Activated naive CD4-positive, alpha-beta T cell treated with anti-CD3 and anti-CD28 coated beads, Interleukin-2, amount 50 U/mL, for 24 hours (primary cell): Measurements from ENCODE around the gene ADAMTS6.

Experiments used
- H3K27ac Mint-ChIP-seq: one replicate; pipeline ENCODE4 v1.8.0; 2021; ENCODE audit warnings: mild to moderate bottlenecking, mixed read lengths
- H3K27me3 Mint-ChIP-seq: one replicate; pipeline ENCODE4 v1.8.0; 2021; ENCODE audit warnings: mixed read lengths
- H3K36me3 Mint-ChIP-seq: one replicate; pipeline ENCODE4 v1.8.0; 2021; ENCODE audit warnings: mixed read lengths
- H3K4me1 Mint-ChIP-seq: one replicate; pipeline ENCODE4 v1.8.0; 2021; ENCODE audit warnings: mixed read lengths
- H3K4me3 Mint-ChIP-seq: one replicate; pipeline ENCODE4 v1.8.0; 2021; ENCODE audit warnings: mild to moderate bottlenecking, mixed read lengths
- H3K9me3 Mint-ChIP-seq: one replicate; pipeline ENCODE4 v1.8.0; 2021; ENCODE audit warnings: mixed read lengths

ADAMTS6 gene

DNA sequence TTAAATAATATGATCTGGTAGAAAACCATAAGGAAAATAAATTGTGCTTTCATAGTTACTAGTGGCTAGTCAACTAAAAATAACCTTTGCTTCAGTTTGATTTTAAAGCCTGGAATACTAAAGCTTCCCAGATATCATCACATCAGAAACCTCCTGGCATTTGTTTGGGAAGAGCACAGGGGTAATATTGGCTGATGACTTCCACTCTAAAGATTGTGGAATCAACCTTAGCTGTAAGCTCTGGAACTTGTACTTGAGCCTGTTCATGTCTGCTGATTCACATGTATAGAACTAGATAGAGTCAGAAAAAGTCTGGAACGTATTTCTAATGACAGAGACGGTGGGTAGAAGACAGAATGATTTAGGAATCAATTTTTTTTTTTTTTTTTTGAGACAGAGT lies 367.9 kb downstream of the ADAMTS6 start:
- peaks cover 2% of the 10 kb centered on the region for H3K27me3 Mint-ChIP-seq
- H3K27ac Mint-ChIP-seq = no peak overlapping the region
- no peak overlapping the region for H3K4me3 Mint-ChIP-seq
- no peaks in the 10 kb centered on the region for H3K4me1 Mint-ChIP-seq
- H3K36me3 Mint-ChIP-seq = peaks cover 2% of the 10 kb centered on the region
- peaks cover 6% of the 10 kb centered on the region for H3K9me3 Mint-ChIP-seq

DNA sequence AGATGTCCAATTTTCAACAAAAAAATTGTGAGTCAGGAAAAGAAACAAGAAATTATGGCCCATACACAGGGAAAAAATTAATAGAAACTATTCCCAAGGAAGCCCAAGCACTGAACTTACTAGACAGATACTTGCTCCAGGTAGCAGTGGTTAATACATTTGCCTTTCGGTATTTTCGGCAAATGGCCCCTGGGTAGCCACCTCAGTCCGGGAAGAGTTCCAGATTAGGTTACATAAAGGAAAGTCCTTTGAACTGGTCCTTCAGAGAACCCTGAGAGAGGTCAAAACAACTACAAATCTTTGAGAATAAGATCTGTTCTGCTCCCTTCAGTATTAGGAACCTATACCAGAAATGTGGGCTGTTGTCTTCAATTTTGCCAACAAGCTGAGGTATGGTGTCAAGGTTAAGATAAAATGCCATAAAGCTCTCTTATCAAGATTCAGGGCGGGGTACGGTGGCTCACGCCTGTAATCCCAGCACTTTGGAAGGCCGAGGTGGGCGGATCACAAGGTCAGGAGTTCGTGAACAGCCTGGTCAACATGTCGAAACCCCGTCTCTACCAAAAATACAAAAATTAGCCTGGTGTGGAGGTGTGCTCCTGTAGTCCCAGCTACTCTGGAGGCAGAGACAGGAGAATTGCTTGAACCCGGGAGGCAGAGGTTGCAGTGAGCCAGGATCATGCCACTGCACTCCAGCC lies 369.6 kb downstream of the ADAMTS6 start:
- Mint-ChIP-seq H3K27me3 (peaks cover 2% of the 10 kb centered on the region), H3K36me3 (no peaks in the 10 kb centered on the region), H3K4me1 (no peaks in the 10 kb centered on the region), H3K9me3 (no peaks in the 10 kb centered on the region), H3K27ac (no peak overlapping the region), H3K4me3 (no peak overlapping the region)

DNA sequence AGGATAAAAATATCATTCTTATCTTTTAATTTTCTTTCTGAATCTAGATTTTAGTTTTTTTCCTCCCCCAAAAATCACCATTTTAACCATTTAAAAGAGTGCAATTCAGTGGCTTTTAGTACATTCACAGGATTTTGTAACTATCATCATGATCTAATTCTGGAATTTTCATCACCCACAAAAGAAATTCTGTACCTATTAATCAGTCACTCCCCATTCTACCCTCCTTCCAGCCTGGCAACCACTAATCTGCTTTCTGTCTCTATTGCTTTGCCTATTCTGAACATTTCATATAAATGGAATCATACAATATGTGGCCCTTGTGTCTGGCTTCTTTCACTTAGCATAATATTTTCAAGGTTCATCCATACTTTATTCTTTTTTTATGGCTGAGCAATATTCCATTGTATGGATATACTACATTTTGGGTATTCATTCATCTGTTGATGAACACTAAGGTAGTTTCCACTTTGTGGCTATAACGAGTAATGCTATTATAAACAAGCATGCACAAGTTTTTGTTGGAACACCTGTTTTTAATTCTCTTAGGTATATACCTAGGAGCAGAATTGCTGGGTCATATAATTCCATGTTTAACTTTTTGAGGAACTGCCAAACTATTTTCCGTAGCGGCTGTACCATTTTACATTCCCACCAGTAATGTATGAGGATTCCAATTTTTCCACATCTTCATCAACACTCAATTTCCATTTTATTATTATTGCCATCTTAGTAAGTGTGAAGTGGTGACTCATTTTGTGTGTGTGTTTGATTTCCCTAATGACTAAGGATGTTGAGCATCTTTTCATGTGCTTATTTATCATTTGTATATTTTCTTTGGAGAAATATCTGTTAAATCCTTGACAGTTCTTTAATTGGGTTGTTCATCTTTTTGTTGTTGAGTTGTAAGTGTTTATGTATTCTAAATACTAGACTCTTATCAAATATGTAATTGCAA lies 372.7 kb downstream of the ADAMTS6 start:
- Mint-ChIP-seq H3K27ac (no peak overlapping the region), H3K4me1 (peaks cover 15% of the 10 kb centered on the region), H3K36me3 (no peaks in the 10 kb centered on the region), H3K4me3 (no peak overlapping the region), H3K9me3 (no peaks in the 10 kb centered on the region), H3K27me3 (peaks cover 2% of the 10 kb centered on the region)

DNA sequence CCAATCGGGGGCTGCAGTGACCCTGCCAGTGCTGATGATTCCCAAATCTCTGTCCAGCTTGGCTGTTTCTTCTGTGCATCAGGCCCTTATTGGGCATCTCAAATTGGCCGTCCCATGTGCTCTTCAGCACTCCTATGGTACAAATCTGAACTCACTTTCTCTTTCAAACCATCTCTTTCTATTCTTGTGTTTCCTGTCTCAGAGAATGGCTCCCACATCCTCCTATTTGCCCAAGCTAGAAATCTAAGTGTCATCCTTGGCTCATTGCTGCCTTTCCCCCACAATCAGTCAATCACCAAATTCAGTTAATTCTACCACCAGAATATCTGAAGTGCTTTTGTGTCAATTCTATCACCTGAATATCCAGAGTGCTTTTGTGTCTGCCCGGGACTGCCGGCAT lies 376.4 kb downstream of the ADAMTS6 start:
- Mint-ChIP-seq H3K27ac (peak overlapping the region; percentile 56), H3K9me3 (no peaks in the 10 kb centered on the region), H3K4me1 (peaks cover 36% of the 10 kb centered on the region), H3K4me3 (no peak overlapping the region), H3K27me3 (no peaks in the 10 kb centered on the region), H3K36me3 (no peaks in the 10 kb centered on the region)

DNA sequence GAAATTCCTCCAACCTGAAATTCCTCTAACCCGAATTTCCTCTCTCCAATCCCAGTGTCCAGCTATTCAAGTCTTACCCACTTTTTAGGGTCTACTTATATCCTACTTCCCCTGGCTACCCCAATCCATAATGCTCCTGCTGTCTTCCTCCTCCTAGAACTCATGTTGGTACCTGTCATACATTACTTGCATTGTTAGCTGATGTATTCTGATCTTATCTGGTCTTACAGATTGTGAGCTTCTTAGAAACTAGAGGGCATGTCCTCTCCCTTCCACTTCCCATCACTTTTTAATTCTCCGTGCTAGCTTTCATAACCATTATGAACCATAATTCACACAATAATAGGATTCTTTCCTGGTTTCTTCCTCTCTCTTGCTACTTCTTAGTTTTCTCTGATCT lies 376.9 kb downstream of the ADAMTS6 start:
- Mint-ChIP-seq H3K9me3 (no peaks in the 10 kb centered on the region), H3K4me3 (no peak overlapping the region), H3K27ac (no peak overlapping the region), H3K27me3 (no peaks in the 10 kb centered on the region), H3K36me3 (no peaks in the 10 kb centered on the region), H3K4me1 (peaks cover 36% of the 10 kb centered on the region)

DNA sequence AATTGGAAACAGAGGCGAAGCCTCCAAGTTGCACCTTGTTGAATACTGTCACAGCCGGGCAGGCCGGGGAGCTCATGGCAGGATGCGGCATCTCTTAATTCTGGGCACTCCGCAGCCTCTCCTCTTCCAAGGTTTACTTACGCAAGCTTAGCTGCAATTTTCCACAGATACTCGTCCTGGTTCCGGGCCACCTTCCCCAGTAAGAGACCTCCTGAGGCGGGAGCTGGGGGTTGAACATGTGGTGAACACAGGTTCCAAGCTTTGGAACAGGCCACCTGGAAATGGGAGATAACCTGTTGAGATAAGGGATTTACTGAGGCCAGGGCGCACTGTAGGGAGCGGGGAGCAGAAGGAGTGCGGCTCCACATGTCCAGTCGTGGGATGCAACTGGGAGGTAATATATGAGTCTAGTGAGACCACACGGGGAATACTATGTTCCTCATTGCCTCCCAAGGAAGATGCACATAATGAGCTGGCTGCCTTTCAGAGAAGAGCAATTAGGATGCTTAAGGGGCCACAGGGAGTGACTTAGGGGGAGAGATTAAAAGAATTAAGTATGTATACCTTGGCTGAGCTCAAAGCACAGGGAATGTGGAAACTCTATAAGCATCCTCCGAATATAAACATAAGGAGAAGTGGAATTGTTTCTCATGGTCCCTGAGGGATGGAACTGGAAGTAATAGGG lies 377.8 kb downstream of the ADAMTS6 start:
- H3K9me3 Mint-ChIP-seq = no peaks in the 10 kb centered on the region
- H3K27me3 Mint-ChIP-seq = no peaks in the 10 kb centered on the region
- H3K27ac Mint-ChIP-seq = peak overlapping the region; percentile 52
- H3K36me3 Mint-ChIP-seq = no peaks in the 10 kb centered on the region
- peak overlapping the region; percentile 76 for H3K4me3 Mint-ChIP-seq
- H3K4me1 Mint-ChIP-seq = peaks cover 36% of the 10 kb centered on the region

DNA sequence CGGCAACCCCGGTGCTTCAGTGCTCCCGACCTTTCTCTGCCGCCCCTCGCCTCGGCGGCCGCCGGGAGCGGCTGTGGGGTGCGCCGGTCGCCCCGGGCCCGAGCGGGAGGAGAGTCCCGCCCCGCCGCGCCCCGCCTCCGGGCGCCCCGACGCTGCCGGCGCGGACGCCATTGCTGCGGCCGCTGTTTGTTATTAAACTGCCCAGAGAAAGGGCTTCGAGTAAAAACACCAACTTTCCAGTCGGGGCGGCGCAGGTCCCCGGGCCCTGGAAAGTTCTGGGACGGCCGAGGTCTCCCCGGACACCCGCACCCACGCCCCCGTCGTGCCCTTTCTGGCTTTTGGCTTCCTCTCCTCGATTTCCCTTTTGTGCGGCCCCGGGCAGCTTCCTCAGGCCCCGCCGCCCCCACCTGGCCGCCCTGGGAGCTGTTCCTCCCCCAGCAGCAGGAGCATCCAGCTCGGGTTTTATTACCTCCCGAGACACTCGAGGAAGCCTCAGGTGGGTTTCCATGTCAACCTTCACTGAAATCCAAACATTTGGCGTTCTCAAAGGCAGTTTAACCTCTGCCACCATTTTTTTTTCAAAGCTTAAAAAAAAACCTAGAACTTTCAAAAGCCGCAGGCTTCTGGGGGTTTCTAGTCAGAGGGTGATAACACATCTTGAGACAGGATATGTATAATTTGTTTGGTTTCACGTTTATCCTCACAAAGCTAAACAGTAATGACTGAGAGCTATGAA lies 378.6 kb downstream of the ADAMTS6 start:
- Mint-ChIP-seq H3K36me3 (no peaks in the 10 kb centered on the region), H3K27me3 (no peaks in the 10 kb centered on the region), H3K4me3 (peak overlapping the region; percentile 80), H3K9me3 (no peaks in the 10 kb centered on the region), H3K4me1 (peaks cover 36% of the 10 kb centered on the region), H3K27ac (peak overlapping the region; percentile 52)

DNA sequence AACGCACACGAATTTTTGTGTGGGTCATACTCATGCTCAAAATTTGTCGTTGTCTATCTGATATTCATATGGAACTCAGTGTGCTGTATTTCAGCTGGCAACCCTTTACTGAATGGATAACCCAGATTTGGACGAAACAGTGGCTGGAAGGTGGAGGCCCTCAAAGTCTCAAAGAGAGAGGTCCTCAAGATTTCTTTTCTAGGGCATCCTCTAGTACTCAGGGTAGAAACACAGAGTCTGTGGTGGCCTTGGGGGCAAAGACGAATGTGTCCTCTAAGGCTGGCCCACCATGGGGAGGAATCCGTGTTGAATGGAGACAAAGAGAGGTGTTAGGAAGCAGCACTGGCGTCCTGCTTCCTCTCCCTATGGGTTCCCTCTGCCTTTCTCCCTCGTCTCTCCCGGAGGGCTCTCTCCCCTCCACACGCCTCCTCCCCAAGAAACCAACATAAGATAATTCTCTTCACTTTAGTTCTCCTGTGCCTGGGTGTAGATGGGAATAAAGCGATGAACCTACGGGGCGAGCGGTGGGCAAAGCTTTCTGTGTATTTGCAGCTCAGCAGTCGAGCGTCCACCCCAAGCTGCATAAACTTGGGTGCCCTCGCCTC lies 379.2 kb downstream of the ADAMTS6 start:
- Mint-ChIP-seq H3K27ac (peak overlapping the region; percentile 85), H3K4me1 (peaks cover 36% of the 10 kb centered on the region), H3K9me3 (no peaks in the 10 kb centered on the region)

DNA sequence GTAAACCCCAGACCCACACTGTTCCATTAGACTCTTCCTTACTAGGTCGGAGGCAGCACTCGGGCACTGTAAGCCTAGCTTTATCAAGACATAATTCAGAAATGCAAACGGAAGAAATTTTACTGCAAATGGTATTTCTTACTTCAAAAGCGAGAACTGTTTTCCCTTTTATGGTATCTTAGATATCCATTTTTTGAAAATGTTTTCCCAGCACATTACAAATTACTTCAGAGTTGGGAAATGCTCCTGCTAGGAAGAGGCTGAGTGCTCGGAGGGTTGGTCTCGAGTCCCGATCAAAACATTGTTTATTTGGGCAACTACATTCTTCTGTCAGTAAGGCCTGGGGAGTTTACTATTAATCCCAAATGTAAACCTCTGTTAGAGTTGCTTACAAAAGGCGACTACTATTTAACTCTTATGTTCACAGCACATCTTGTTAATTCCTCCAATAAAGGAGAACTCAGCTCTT lies 380.1 kb downstream of the ADAMTS6 start:
- H3K27me3 Mint-ChIP-seq = no peaks in the 10 kb centered on the region
- no peaks in the 10 kb centered on the region for H3K9me3 Mint-ChIP-seq
- H3K36me3 Mint-ChIP-seq = no peaks in the 10 kb centered on the region
- H3K4me1 Mint-ChIP-seq = peaks cover 36% of the 10 kb centered on the region
- peak overlapping the region; percentile 85 for H3K27ac Mint-ChIP-seq
- H3K4me3 Mint-ChIP-seq = no peak overlapping the region

More for the DNA sequence above, 379.2 kb downstream of the ADAMTS6 start:
- Mint-ChIP-seq H3K27me3 (no peaks in the 10 kb centered on the region), H3K4me3 (peak overlapping the region; percentile 80), H3K36me3 (no peaks in the 10 kb centered on the region)

DNA sequence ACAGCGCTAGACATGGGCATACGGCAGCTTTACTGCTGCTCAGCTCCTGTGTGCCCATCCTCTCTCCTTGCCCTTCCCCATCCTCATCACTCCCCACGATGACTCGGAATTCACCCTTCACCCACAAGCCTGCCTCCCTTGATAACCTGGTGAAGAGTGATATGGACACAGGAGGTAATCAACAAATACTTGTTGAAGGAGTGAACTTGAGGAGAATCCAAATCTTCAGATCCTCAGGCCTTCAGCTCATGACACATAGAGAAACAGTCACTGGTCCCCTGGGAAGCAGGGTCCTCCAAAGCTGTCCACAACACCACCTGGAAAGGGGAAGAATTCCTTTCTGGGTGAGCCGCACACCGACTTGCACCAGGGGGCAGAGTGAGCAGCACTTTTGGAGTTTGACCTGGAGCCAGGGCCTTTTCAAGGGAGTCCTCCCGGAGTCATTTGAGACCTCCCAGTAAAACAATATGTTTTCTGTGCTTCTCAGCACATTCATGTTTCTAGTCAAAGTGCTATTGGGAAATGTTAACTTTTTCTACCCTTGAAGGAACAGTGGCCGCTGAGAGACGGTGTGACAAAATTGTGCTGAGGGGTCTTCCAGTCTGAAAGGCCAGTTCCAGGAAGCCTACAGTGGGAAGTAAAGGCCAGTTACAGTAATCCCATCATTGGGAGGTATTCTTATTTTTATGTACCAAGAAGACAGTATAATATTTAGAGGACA lies 380.6 kb downstream of the ADAMTS6 start:
- Mint-ChIP-seq H3K9me3 (no peaks in the 10 kb centered on the region), H3K4me3 (no peak overlapping the region), H3K27ac (no peak overlapping the region), H3K36me3 (no peaks in the 10 kb centered on the region), H3K27me3 (no peaks in the 10 kb centered on the region), H3K4me1 (peaks cover 36% of the 10 kb centered on the region)
